Measurements from ENCODE around the gene GALNT12.

- TF ChIP-seq CTCF (conservative IDR thresholded peaks at IDR 0.05; ENCODE audit: low read depth in 2 of 2) (no peak), NANOG (IDR thresholded peaks at IDR 0.05; ENCODE audit: borderline replicate concordance) (no peak), EZH2phosphoT487 (IDR thresholded peaks at IDR 0.05; ENCODE audit: unreplicated experiment) (no peak), REST (IDR thresholded peaks at IDR 0.05; ENCODE audit: unreplicated experiment) (no peak), POLR2AphosphoS5 (IDR thresholded peaks at IDR 0.05; ENCODE audit: low read depth) (no peak), EZH2 (IDR thresholded peaks at IDR 0.05; ENCODE audit: low read depth, unreplicated experiment) (no peak), CREB1 (CRISPR knock-in tag; IDR thresholded peaks at IDR 0.05; ENCODE audit: low read depth) (no peak)
Observed at GRCh38 chr9:98795970-98796363, 11.5 kb upstream of the GALNT12 start.
